WTC11 (cell line): Measurements from ENCODE around the gene SBK1. TPM values are rescaled to one million over a fixed set of nuclear protein-coding genes. Genes with fewer than 3 reads are reported as not detected.

Experiments used
- ATAC-seq: fragments of 200-7000 bp; cut with Tn5 transposase; 2 replicates; pipeline ENCODE4 v1.10.0; 2021; ENCODE audit warnings: mild to moderate bottlenecking, moderate library complexity
- CTCF ChIA-PET: fragments of 300-600 bp; sonication (Branson Sonifier 250); formaldehyde crosslinking; loops from one replicate; lab custom pipeline; 2021; ENCODE audit warnings: antibody characterized with exemption; lab: Charles Lee
- POLR2A ChIA-PET: fragments of 350-600 bp; sonication (Branson Sonifier 250); formaldehyde crosslinking; loops from one replicate; lab custom pipeline; 2021; ENCODE audit warnings: antibody characterized with exemption; lab: Charles Lee
- DNase-seq: peaks from one replicate; pipeline ENCODE4 v3.0.0; 2021; ENCODE audit warnings: low spot score
- H3K27ac Mint-ChIP-seq: 2 replicates; pipeline ENCODE4 v1.8.0; 2021; ENCODE audit warnings: mixed read lengths
- H3K27me3 Mint-ChIP-seq: 2 replicates; pipeline ENCODE4 v1.8.0; 2021; ENCODE audit warnings: low read depth, mild to moderate bottlenecking, moderate library complexity, mixed read lengths
- H3K36me3 Mint-ChIP-seq: 2 replicates; pipeline ENCODE4 v1.8.0; 2021; ENCODE audit warnings: mixed read lengths
- H3K4me1 Mint-ChIP-seq: 2 replicates; pipeline ENCODE4 v1.8.0; 2022; ENCODE audit warnings: mixed read lengths
- H3K4me3 Mint-ChIP-seq: 2 replicates; pipeline ENCODE4 v1.8.0; 2021; ENCODE audit warnings: mild to moderate bottlenecking, moderate library complexity, mixed read lengths
- H3K9me3 Mint-ChIP-seq: 2 replicates; pipeline ENCODE4 v1.8.0; 2021; ENCODE audit warnings: mixed read lengths
- ATF1 ChIP-seq: sonication (generic); formaldehyde crosslinking; IDR thresholded peaks from 2 replicates; pipeline ENCODE4 v1.8.1; 2023; ENCODE audit warnings: mild to moderate bottlenecking, moderate library complexity, missing genetic modification reagents
- ATF2 ChIP-seq: sonication (generic); formaldehyde crosslinking; IDR thresholded peaks from 2 replicates; pipeline ENCODE4 v1.8.1; 2022; ENCODE audit warnings: low read depth, missing genetic modification reagents, borderline replicate concordance
- CBFB ChIP-seq: sonication (generic); formaldehyde crosslinking; IDR thresholded peaks from 2 replicates; pipeline ENCODE4 v1.8.1; 2022; ENCODE audit warnings: mild to moderate bottlenecking, low read depth, missing genetic modification reagents
- ELF4 ChIP-seq: sonication (generic); formaldehyde crosslinking; IDR thresholded peaks from 2 replicates; pipeline ENCODE4 v1.8.1; 2022; ENCODE audit warnings: low read depth, mild to moderate bottlenecking, moderate library complexity, missing genetic modification reagents
- GRHL2 ChIP-seq: fragments of 250-450 bp; sonication (Bioruptor Pico); IDR thresholded peaks from 2 replicates; pipeline ENCODE4 v1.8.0; 2022; ENCODE audit warnings: mild to moderate bottlenecking, moderate library complexity; ENCODE audit not compliant: insufficient replicate concordance, severe bottlenecking
- IRF2 ChIP-seq: sonication (generic); formaldehyde crosslinking; IDR thresholded peaks from 2 replicates; pipeline ENCODE4 v1.8.0; 2022; ENCODE audit warnings: low read depth, missing genetic modification reagents, borderline replicate concordance
- JAZF1 ChIP-seq: fragments of 250-450 bp; sonication (Bioruptor Pico); IDR thresholded peaks from 2 replicates; pipeline ENCODE4 v1.9.0; 2021; ENCODE audit warnings: moderate library complexity, mild to moderate bottlenecking, inconsistent platforms
- NFATC4 ChIP-seq: fragments of 250-450 bp; sonication (Bioruptor Pico); IDR thresholded peaks from 2 replicates; pipeline ENCODE4 v1.9.0; 2021; ENCODE audit warnings: mild to moderate bottlenecking
- NFYB ChIP-seq: sonication (generic); formaldehyde crosslinking; conservative IDR thresholded peaks from 2 replicates; pipeline ENCODE4 v1.8.0; 2022; ENCODE audit warnings: low read depth, missing genetic modification reagents
- RORB ChIP-seq: fragments of 250-450 bp; sonication (Bioruptor Pico); IDR thresholded peaks from 2 replicates; pipeline ENCODE4 v1.9.0; 2021; ENCODE audit warnings: mild to moderate bottlenecking
- SP1 ChIP-seq: sonication (generic); formaldehyde crosslinking; conservative IDR thresholded peaks from 2 replicates; pipeline ENCODE4 v1.8.1; 2022; ENCODE audit warnings: missing genetic modification reagents
- USF1 ChIP-seq: sonication (generic); formaldehyde crosslinking; IDR thresholded peaks from 2 replicates; pipeline ENCODE4 v1.8.0; 2022; ENCODE audit warnings: mild to moderate bottlenecking, missing genetic modification reagents
- ZNF121 ChIP-seq: sonication (generic); formaldehyde crosslinking; IDR thresholded peaks from 2 replicates; pipeline ENCODE4 v1.8.0; 2023; ENCODE audit warnings: missing genetic modification reagents
- ZNF219 ChIP-seq: sonication (generic); formaldehyde crosslinking; IDR thresholded peaks from 2 replicates; pipeline ENCODE4 v1.8.0; 2023; ENCODE audit warnings: missing genetic modification reagents, mild to moderate bottlenecking, borderline replicate concordance
- ZNF317 ChIP-seq: sonication (generic); formaldehyde crosslinking; IDR thresholded peaks from 2 replicates; pipeline ENCODE4 v1.8.1; 2023; ENCODE audit warnings: low read depth, mild to moderate bottlenecking, moderate library complexity, missing genetic modification reagents, borderline replicate concordance
- ZNF396 ChIP-seq: fragments of 250-450 bp; sonication (Bioruptor Pico); IDR thresholded peaks from 2 replicates; pipeline ENCODE4 v1.8.0; 2021; ENCODE audit warnings: mild to moderate bottlenecking, moderate library complexity, borderline replicate concordance
- ZSCAN18 ChIP-seq: fragments of 250-450 bp; sonication (Bioruptor Pico); IDR thresholded peaks from 2 replicates; pipeline ENCODE4 v2.1.2; 2022; ENCODE audit warnings: mild to moderate bottlenecking, moderate library complexity
- total RNA-seq: library from RNA; stranded (reverse); gene quantifications from 3 replicates; pipeline ENCODE4 v1.2.3, GENCODE V29; 2021
- TF ChIP-seq, protein P1 (sequence below): sonication (generic); formaldehyde crosslinking; IDR thresholded peaks from 2 replicates; pipeline ENCODE4 v1.8.1; 2023; ENCODE audit warnings: mild to moderate bottlenecking, missing genetic modification reagents, moderate library complexity
- TF ChIP-seq, protein P2 (sequence below): fragments of 200-600 bp; IDR thresholded peaks from 2 replicates; pipeline ENCODE4 v1.8.0; 2022; ENCODE audit warnings: antibody characterized with exemption
- TF ChIP-seq, protein P3 (sequence below): sonication (generic); formaldehyde crosslinking; IDR thresholded peaks from 2 replicates; pipeline ENCODE4 v1.8.1; 2022; ENCODE audit warnings: low read depth, mild to moderate bottlenecking, moderate library complexity, missing genetic modification reagents, borderline replicate concordance
- TF ChIP-seq, protein P4 (sequence below): sonication (generic); formaldehyde crosslinking; conservative IDR thresholded peaks from 2 replicates; pipeline ENCODE4 v1.8.1; 2023; ENCODE audit warnings: mild to moderate bottlenecking, low read depth, missing genetic modification reagents, moderate library complexity
- TF ChIP-seq, protein P5 (sequence below): sonication (generic); formaldehyde crosslinking; IDR thresholded peaks from 2 replicates; pipeline ENCODE4 v1.8.1; 2022; ENCODE audit warnings: missing genetic modification reagents, borderline replicate concordance
- TF ChIP-seq, protein P6 (sequence below): sonication (generic); formaldehyde crosslinking; IDR thresholded peaks from 2 replicates; pipeline ENCODE4 v1.8.1; 2023; ENCODE audit warnings: mild to moderate bottlenecking, missing genetic modification reagents, moderate library complexity

SBK1 gene
- total RNA-seq, 1 experiment from 2014 or later, result 85.7 TPM

DNA sequence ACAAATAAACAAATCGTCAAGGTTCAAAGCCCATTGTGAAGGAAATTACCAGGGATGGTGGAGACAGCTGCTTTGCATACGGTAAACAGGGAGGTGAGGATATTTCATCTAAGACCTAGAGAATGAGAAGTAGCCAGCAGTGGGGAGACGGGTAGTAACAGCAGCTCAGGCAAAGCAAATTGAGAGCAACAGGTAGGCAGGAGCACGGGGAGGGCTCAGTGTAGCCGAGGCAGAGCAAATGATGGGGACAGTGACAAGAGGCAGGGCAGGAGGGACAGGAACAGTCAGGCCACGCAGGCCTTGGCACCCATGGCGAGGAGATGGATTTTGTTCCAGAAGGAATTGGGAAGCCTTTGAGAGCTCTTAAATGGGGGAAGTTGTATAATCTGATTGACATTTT, 29.0 kb upstream of the SBK1 start:
- TF ChIP-seq CBFB (no peak), NFATC4 (CRISPR knock-in tag) (no peak), ATF1 (CRISPR knock-in tag) (no peak), NFYB (no peak), ZNF317 (CRISPR knock-in tag) (no peak), ZSCAN18 (CRISPR knock-in tag) (no peak), ELF4 (CRISPR knock-in tag) (no peak), JAZF1 (CRISPR knock-in tag) (no peak)
- TF ChIP-seq, protein P1, sequence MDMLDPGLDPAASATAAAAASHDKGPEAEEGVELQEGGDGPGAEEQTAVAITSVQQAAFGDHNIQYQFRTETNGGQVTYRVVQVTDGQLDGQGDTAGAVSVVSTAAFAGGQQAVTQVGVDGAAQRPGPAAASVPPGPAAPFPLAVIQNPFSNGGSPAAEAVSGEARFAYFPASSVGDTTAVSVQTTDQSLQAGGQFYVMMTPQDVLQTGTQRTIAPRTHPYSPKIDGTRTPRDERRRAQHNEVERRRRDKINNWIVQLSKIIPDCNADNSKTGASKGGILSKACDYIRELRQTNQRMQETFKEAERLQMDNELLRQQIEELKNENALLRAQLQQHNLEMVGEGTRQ (CRISPR knock-in tag), result no peak
- TF ChIP-seq, protein P2, sequence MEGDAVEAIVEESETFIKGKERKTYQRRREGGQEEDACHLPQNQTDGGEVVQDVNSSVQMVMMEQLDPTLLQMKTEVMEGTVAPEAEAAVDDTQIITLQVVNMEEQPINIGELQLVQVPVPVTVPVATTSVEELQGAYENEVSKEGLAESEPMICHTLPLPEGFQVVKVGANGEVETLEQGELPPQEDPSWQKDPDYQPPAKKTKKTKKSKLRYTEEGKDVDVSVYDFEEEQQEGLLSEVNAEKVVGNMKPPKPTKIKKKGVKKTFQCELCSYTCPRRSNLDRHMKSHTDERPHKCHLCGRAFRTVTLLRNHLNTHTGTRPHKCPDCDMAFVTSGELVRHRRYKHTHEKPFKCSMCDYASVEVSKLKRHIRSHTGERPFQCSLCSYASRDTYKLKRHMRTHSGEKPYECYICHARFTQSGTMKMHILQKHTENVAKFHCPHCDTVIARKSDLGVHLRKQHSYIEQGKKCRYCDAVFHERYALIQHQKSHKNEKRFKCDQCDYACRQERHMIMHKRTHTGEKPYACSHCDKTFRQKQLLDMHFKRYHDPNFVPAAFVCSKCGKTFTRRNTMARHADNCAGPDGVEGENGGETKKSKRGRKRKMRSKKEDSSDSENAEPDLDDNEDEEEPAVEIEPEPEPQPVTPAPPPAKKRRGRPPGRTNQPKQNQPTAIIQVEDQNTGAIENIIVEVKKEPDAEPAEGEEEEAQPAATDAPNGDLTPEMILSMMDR, result no peak
- TF ChIP-seq, protein P3, sequence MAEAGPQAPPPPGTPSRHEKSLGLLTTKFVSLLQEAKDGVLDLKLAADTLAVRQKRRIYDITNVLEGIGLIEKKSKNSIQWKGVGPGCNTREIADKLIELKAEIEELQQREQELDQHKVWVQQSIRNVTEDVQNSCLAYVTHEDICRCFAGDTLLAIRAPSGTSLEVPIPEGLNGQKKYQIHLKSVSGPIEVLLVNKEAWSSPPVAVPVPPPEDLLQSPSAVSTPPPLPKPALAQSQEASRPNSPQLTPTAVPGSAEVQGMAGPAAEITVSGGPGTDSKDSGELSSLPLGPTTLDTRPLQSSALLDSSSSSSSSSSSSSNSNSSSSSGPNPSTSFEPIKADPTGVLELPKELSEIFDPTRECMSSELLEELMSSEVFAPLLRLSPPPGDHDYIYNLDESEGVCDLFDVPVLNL (CRISPR knock-in tag), result no peak
- H3K4me3 Mint-ChIP-seq, result no peak overlapping the region
- no peak overlapping the region for H3K27ac Mint-ChIP-seq
- no peaks in the 10 kb centered on the region for H3K27me3 Mint-ChIP-seq
- ATAC-seq (no peak), DNase-seq (no peak)
- ChIA-PET POLR2A (no interaction called here), CTCF (interaction anchor here (1.0 kb wide), 2 partner anchors 58 to 62 kb away, joined by 3 to 4 read pairs; no protein-coding TSS in a partner anchor)
- 0 out of 2 replicates have a peak, but pooled peaks cover 5% of the 10 kb centered on the region for H3K9me3 Mint-ChIP-seq
- H3K4me1 Mint-ChIP-seq, result peaks cover 31% of the 10 kb centered on the region
- H3K36me3 Mint-ChIP-seq, result no peaks in the 10 kb centered on the region

GRCh38 chr16:28264656-28265055, 27.7 kb upstream of the SBK1 start:
- 0 out of 2 replicates have a peak, but pooled peaks cover 5% of the 10 kb centered on the region for H3K9me3 Mint-ChIP-seq
- CTCF ChIA-PET, result interaction anchor here (0.6 kb wide), 1 partner anchor 12 kb away, joined by 3 read pairs; no protein-coding TSS in a partner anchor
- DNase-seq (no peak), ATAC-seq (no peak)
- H3K4me1 Mint-ChIP-seq, result peaks cover 27% of the 10 kb centered on the region
- POLR2A ChIA-PET, result no interaction called here
- H3K27ac Mint-ChIP-seq, result no peak overlapping the region
- H3K27me3 Mint-ChIP-seq, result no peaks in the 10 kb centered on the region
- H3K4me3 Mint-ChIP-seq, result no peak overlapping the region
- no peaks in the 10 kb centered on the region for H3K36me3 Mint-ChIP-seq
- TF ChIP-seq ATF2 (no peak), IRF2 (no peak), ZNF121 (CRISPR knock-in tag) (no peak), ZNF219 (CRISPR knock-in tag) (no peak), RORB (no peak), SP1 (no peak), USF1 (CRISPR knock-in tag) (no peak), GRHL2 (CRISPR knock-in tag) (no peak), ZNF396 (CRISPR knock-in tag) (no peak)
- TF ChIP-seq, protein P4, sequence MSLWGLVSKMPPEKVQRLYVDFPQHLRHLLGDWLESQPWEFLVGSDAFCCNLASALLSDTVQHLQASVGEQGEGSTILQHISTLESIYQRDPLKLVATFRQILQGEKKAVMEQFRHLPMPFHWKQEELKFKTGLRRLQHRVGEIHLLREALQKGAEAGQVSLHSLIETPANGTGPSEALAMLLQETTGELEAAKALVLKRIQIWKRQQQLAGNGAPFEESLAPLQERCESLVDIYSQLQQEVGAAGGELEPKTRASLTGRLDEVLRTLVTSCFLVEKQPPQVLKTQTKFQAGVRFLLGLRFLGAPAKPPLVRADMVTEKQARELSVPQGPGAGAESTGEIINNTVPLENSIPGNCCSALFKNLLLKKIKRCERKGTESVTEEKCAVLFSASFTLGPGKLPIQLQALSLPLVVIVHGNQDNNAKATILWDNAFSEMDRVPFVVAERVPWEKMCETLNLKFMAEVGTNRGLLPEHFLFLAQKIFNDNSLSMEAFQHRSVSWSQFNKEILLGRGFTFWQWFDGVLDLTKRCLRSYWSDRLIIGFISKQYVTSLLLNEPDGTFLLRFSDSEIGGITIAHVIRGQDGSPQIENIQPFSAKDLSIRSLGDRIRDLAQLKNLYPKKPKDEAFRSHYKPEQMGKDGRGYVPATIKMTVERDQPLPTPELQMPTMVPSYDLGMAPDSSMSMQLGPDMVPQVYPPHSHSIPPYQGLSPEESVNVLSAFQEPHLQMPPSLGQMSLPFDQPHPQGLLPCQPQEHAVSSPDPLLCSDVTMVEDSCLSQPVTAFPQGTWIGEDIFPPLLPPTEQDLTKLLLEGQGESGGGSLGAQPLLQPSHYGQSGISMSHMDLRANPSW, result no peak
- TF ChIP-seq, protein P5, sequence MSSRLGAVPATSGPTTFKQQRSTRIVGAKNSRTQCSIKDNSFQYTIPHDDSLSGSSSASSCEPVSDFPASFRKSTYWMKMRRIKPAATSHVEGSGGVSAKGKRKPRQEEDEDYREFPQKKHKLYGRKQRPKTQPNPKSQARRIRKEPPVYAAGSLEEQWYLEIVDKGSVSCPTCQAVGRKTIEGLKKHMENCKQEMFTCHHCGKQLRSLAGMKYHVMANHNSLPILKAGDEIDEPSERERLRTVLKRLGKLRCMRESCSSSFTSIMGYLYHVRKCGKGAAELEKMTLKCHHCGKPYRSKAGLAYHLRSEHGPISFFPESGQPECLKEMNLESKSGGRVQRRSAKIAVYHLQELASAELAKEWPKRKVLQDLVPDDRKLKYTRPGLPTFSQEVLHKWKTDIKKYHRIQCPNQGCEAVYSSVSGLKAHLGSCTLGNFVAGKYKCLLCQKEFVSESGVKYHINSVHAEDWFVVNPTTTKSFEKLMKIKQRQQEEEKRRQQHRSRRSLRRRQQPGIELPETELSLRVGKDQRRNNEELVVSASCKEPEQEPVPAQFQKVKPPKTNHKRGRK, result no peak
- TF ChIP-seq, protein P6, sequence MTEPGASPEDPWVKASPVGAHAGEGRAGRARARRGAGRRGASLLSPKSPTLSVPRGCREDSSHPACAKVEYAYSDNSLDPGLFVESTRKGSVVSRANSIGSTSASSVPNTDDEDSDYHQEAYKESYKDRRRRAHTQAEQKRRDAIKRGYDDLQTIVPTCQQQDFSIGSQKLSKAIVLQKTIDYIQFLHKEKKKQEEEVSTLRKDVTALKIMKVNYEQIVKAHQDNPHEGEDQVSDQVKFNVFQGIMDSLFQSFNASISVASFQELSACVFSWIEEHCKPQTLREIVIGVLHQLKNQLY, result no peak
